H1 (cell line): ENCODE results near the gene ARHGEF4. TPM values are rescaled to one million over a fixed set of nuclear protein-coding genes. Genes with fewer than 3 reads are reported as not detected.

Source experiments
- CTBP2 ChIP-seq: IDR thresholded peaks from 2 replicates; pipeline ENCODE4 v1.7.0; 2011; ENCODE audit warnings: borderline replicate concordance, mild to moderate bottlenecking, moderate library complexity, mixed read lengths, low read length; ENCODE audit not compliant: insufficient read depth, insufficient read length
- RNF2 ChIP-seq: fragments of 200-900, 300-1000 bp; sonication (generic); IDR thresholded peaks from 2 replicates; pipeline ENCODE4 v1.7.1; 2016; ENCODE audit warnings: borderline replicate concordance, low read depth, mild to moderate bottlenecking, antibody characterized with exemption, low read length; ENCODE audit not compliant: poor library complexity, severe bottlenecking; ENCODE audit errors: missing control alignments
- RXRA ChIP-seq: IDR thresholded peaks from 2 replicates; pipeline ENCODE4 v1.6.1; 2011; ENCODE audit warnings: low read depth, mild to moderate bottlenecking, low read length, moderate library complexity; ENCODE audit not compliant: insufficient read depth
- SP4 ChIP-seq: IDR thresholded peaks from 2 replicates; pipeline ENCODE4 v1.6.1; 2012; ENCODE audit warnings: low read length, inconsistent platforms
- SRF ChIP-seq: IDR thresholded peaks from 2 replicates; pipeline ENCODE4 v1.6.1; 2011; ENCODE audit warnings: mild to moderate bottlenecking, low read depth, low read length, moderate library complexity
- polyA plus RNA-seq, 7 experiments: library from polyadenylated mRNA; depleted of rRNA in 3 of 7; stranded (reverse) in 5 of 7; unstranded in 2 of 7; fragments of >200 nt in 5 of 7; fragments of 200-250 nt in 2 of 7; gene quantifications; 1 replicate in 5 of 7; 2 replicates in 1 of 7; 4 replicates in 1 of 7; pipeline versions ENCODE4 v1.2.1 to v1.2.3, GENCODE V29; 2011 to 2013; ENCODE audit warnings: missing spikeins in 2 of 7, mixed read lengths in 2 of 7
- total RNA-seq: library from RNA; stranded (reverse); fragmentation: NEBNext Ultra II Directional; extraction: Animal tissue kit (Norgen Biotek cat#: 25700); gene quantifications from 2 replicates; pipeline ENCODE4 v1.2.1, GENCODE V29; 2021
- TF ChIP-seq, protein P1 (sequence below): IDR thresholded peaks from 2 replicates; pipeline ENCODE4 v1.6.1; 2011; ENCODE audit warnings: low read depth, mild to moderate bottlenecking, low read length; ENCODE audit not compliant: insufficient read depth

ARHGEF4 gene
- total and polyA plus RNA-seq, 2 of the 8 experiments (the other 6 are each of a cell fraction or from before 2014, with no cell fraction given): 10.6 to 14.6 TPM

DNA sequence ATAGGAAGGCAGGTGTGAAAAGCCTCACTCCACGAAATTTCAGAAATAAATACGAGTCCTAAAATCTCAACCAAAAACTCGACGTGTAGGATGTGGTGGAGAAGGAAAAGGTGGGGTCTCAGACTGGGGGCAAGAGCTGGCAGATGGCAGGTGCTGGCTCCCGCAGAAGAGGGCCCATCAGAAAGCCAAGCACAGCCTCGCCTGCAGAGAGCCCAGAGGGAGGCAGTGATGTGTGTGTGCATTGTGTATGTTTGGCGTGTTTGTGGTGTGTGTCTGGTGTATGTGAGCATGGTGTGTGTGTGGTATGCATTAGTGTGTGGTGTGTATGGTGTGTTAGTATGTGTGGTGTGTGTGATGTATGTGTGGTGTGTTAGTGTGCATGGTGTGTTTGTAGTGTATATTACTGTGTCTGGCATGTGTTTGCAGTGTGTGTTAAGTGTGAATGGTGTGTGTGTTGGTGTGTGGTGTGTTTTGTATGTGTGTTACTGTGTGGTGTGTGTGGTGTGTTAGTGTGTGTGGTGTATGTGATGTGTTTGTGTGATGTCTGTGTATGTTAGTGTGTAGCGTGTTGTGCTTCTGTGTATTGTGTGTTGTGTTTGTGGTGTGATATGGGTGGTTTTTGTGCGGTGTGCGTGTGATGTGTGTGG, 140.0 kb downstream of the ARHGEF4 start (continued):
- TF ChIP-seq SRF: no peak
- no peak for TF ChIP-seq SP4
- TF ChIP-seq RNF2: no peak
- no peak for TF ChIP-seq RXRA
- TF ChIP-seq CTBP2: no peak
- TF ChIP-seq, protein P1, sequence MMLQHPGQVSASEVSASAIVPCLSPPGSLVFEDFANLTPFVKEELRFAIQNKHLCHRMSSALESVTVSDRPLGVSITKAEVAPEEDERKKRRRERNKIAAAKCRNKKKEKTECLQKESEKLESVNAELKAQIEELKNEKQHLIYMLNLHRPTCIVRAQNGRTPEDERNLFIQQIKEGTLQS: no peak
